Endodermal cell (in vitro differentiated cells): Measurements from ENCODE around the gene GSDME. TPM values are rescaled to one million over a fixed set of nuclear protein-coding genes. Genes with fewer than 3 reads are reported as not detected.
A peak's percentile ranks its signal among the peaks of the same experiment; 100 is the strongest.

ENCODE experiments used
- DNase-seq: peaks from one replicate; pipeline ENCODE4 v3.0.0-alpha.2; 2017
- H3K27ac ChIP-seq: 2 replicates; pipeline ENCODE4 v1.5.1; 2013; ENCODE audit warnings: mild to moderate bottlenecking, low read depth, low read length, moderate library complexity
- H3K27me3 ChIP-seq: 2 replicates; pipeline ENCODE4 v1.6.1; 2013; ENCODE audit warnings: mild to moderate bottlenecking, low read length, moderate library complexity; ENCODE audit not compliant: insufficient read depth, control insufficient read depth, poor library complexity, severe bottlenecking
- H3K36me3 ChIP-seq: 2 replicates; pipeline ENCODE4 v1.7.0; 2013; ENCODE audit warnings: mild to moderate bottlenecking, low read length, moderate library complexity; ENCODE audit not compliant: control insufficient read depth, insufficient read depth
- H3K4me1 ChIP-seq: one replicate; pipeline ENCODE4 v1.7.0; 2013; ENCODE audit warnings: low read length; ENCODE audit not compliant: control insufficient read depth, insufficient read depth
- H3K4me3 ChIP-seq: 2 replicates; pipeline ENCODE4 v1.5.1; 2013; ENCODE audit warnings: mild to moderate bottlenecking, low read length, moderate library complexity
- H3K9ac ChIP-seq: 2 replicates; pipeline ENCODE4 v1.6.1; 2013; ENCODE audit warnings: mild to moderate bottlenecking, low read length, moderate library complexity; ENCODE audit not compliant: poor library complexity, severe bottlenecking; ENCODE audit errors: extremely low read depth
- H3K9me3 ChIP-seq: 2 replicates; pipeline ENCODE4 v1.6.1; 2013; ENCODE audit warnings: mild to moderate bottlenecking, low read length, moderate library complexity; ENCODE audit not compliant: control insufficient read depth
- H3K27ac Mint-ChIP-seq: 2 replicates; pipeline ENCODE4 v1.8.0; 2020; ENCODE audit warnings: mixed read lengths
- H3K27me3 Mint-ChIP-seq: 2 replicates; pipeline ENCODE4 v1.8.0; 2021; ENCODE audit warnings: mild to moderate bottlenecking, mixed read lengths; ENCODE audit not compliant: insufficient read depth
- H3K36me3 Mint-ChIP-seq: 2 replicates; pipeline ENCODE4 v1.8.0; 2020; ENCODE audit warnings: low read depth, mixed read lengths
- H3K4me1 Mint-ChIP-seq: 2 replicates; pipeline ENCODE4 v1.8.0; 2020; ENCODE audit warnings: mixed read lengths
- H3K4me3 Mint-ChIP-seq: 2 replicates; pipeline ENCODE4 v1.8.0; 2020; ENCODE audit warnings: mild to moderate bottlenecking, moderate library complexity, mixed read lengths
- H3K9me3 Mint-ChIP-seq: 2 replicates; pipeline ENCODE4 v1.8.0; 2020; ENCODE audit warnings: mild to moderate bottlenecking, mixed read lengths
- CTCF ChIP-seq: fragments of 200-600 bp; sonication (generic); conservative IDR thresholded peaks from 2 replicates; pipeline ENCODE4 v1.5.0; 2021; ENCODE audit warnings: antibody characterized with exemption, mild to moderate bottlenecking
- WGBS, 2 experiments: methylation state at CpG; one replicate each; pipeline versions ENCODE4 v1.1.5 to v1.1.7; 2013; ENCODE audit warnings: missing lambda C conversion rate in 2 of 2, mixed read lengths in 1 of 2; ENCODE audit not compliant: insufficient coverage in 1 of 2, insufficient read length in 1 of 2; 5-methylcytosine and 5-hydroxymethylcytosine counted together
- total RNA-seq, 2 donors: library from RNA; stranded (reverse); fragmentation: NEBNext Ultra II Directional in 1 of 2; extraction: Animal tissue kit (Norgen Biotek cat#: 25700) in 1 of 2; gene quantifications; 2 replicates in 1 of 2; 3 replicates in 1 of 2; pipeline ENCODE4 v1.2.1, GENCODE V29; 2021

Gene GSDME
- total RNA-seq, 2 donors from 2014 or later: 8.9 to 17.9 TPM

GRCh38 chr7:24665564-24666294, 91.5 kb downstream of the GSDME start:
- peak; percentile 84 for TF ChIP-seq CTCF
- no peak overlapping the region for H3K27ac ChIP-seq
- H3K27me3 ChIP-seq: no peaks in the 10 kb centered on the region
- no peaks in the 10 kb centered on the region for H3K9me3 Mint-ChIP-seq
- H3K4me3 ChIP-seq: no peak overlapping the region
- no peak overlapping the region for H3K27ac Mint-ChIP-seq
- WGBS, 2 experiments: 46 to 47% methylated on average over 3 to 4 of the region's 4 CpGs
- DNase-seq: peak; percentile 72
- H3K9ac ChIP-seq: no peak overlapping the region
- H3K9me3 ChIP-seq: no peaks in the 10 kb centered on the region
- no peaks in the 10 kb centered on the region for H3K27me3 Mint-ChIP-seq
- peaks cover 7% of the 10 kb centered on the region for H3K36me3 Mint-ChIP-seq
- H3K4me1 Mint-ChIP-seq: peaks cover 22% of the 10 kb centered on the region
- peaks cover 13% of the 10 kb centered on the region for H3K36me3 ChIP-seq
- no peaks in the 10 kb centered on the region for H3K4me1 ChIP-seq
- no peak overlapping the region for H3K4me3 Mint-ChIP-seq

GRCh38 chr7:24660546-24660945, 96.7 kb downstream of the GSDME start:
- WGBS, 2 experiments: 97% methylated on average over 2 of the region's 2 CpGs; no CpG with 5 or more reads in 1 of the 2 experiments
- peaks cover 26% of the 10 kb centered on the region for H3K36me3 Mint-ChIP-seq
- Histone ChIP-seq H3K4me1 (no peaks in the 10 kb centered on the region), H3K36me3 (no peaks in the 10 kb centered on the region), H3K27me3 (no peaks in the 10 kb centered on the region), H3K9me3 (no peaks in the 10 kb centered on the region), H3K27ac (no peak overlapping the region), H3K4me3 (no peak overlapping the region), H3K9ac (no peak overlapping the region)
- DNase-seq: no peak
- H3K4me3 Mint-ChIP-seq: no peak overlapping the region
- TF ChIP-seq CTCF: no peak
- peaks cover 5% of the 10 kb centered on the region for H3K9me3 Mint-ChIP-seq
- no peaks in the 10 kb centered on the region for H3K27me3 Mint-ChIP-seq
- H3K27ac Mint-ChIP-seq: no peak overlapping the region
- peaks cover 6% of the 10 kb centered on the region for H3K4me1 Mint-ChIP-seq

GRCh38 chr7:24659505-24659904, 97.8 kb downstream of the GSDME start:
- 91% methylated on average over 2 of the region's 2 CpGs; no CpG with 5 or more reads in 1 of the 2 experiments for WGBS, 2 experiments
- Histone ChIP-seq H3K27ac (no peak overlapping the region), H3K4me1 (no peaks in the 10 kb centered on the region), H3K27me3 (no peaks in the 10 kb centered on the region), H3K9me3 (no peaks in the 10 kb centered on the region), H3K4me3 (no peak overlapping the region), H3K36me3 (no peaks in the 10 kb centered on the region), H3K9ac (no peak overlapping the region)
- H3K27ac Mint-ChIP-seq: no peak overlapping the region
- H3K9me3 Mint-ChIP-seq: peaks cover 5% of the 10 kb centered on the region
- no peak for DNase-seq
- no peak for TF ChIP-seq CTCF
- H3K36me3 Mint-ChIP-seq: peaks cover 26% of the 10 kb centered on the region
- H3K4me1 Mint-ChIP-seq: no peaks in the 10 kb centered on the region
- no peaks in the 10 kb centered on the region for H3K27me3 Mint-ChIP-seq
- no peak overlapping the region for H3K4me3 Mint-ChIP-seq
